ENCODE results near the gene MEGF6. TPM values are rescaled to one million over a fixed set of nuclear protein-coding genes. Genes with fewer than 3 reads are reported as not detected.

MEGF6 gene
- total and polyA plus RNA-seq, 2 of the 8 experiments (the other 6 are each of a cell fraction or from before 2014, with no cell fraction given) = 4.1 to 14.8 TPM

DNA sequence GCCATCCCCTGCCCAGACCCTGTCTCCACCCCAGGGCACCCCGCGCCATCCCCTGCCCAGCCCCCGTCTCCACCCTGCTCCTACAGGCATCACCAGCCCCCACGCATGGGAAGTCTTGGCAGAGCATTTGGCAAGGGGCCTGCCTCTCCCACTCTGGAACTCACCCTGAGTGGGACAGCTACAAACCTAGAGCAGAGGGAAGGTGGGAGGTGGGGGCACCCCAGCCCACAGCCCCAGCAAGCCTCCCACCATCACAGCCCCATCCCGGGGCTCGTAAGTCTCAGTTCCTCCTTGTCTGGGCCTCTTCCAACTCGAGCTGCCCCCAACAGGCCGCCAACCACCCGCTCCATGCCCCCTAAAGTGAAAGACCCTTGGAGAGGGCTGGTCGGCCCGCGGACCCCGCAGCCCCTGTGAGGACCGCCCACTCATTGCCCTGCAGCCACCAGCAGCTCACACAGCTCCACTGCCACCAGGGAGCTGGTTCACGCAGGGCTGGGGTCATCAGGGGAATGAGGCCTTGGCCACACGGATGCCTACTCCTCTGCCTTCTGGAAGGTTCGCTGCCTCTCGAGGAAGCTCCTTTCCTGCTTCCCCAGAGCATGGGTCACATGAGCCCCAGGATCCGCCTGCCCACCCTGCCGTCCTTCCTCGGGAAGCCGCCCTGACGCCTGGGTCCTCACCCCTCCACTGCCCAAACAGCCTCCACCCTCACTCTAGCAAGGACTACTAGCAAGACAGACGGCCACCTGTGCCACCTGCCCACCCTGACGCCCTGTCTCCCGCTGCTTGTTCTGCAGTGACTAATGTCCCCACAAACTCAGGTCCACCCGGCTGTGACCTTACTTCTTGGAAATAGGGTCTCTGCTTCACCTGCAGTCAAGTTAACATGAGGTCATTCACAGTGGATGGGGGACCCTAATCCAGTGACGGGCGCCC lies 14.4 kb downstream of the MEGF6 start:
- no peak overlapping the region for H3K14ac ChIP-seq (ENCODE audit: insufficient read length)
- no peak overlapping the region for H2BK120ac ChIP-seq (replicated peaks; ENCODE audit: low read depth, low read length)
- no peak overlapping the region for H3K9ac ChIP-seq (replicated peaks in 1 of 4; ENCODE audit: extremely low read depth in 1 of 4, low read depth in 3 of 4, low read length in 3 of 4)
- peaks cover 0 to 31% (median 22%) of the 10 kb centered on the region in 4 experiments; a peak in 6 of 7 replicates for H3K4me1 ChIP-seq (replicated peaks in 1 of 4; ENCODE audit: control insufficient read depth in 3 of 4, insufficient read depth in 4 of 4, low read length in 3 of 4)
- ChIA-PET CTCF (ENCODE audit: partially characterized antibody) (interaction anchor here (0.7 to 4.8 kb wide), 7 partner anchors 8 to 132 kb away, joined by 3 to 35 read pairs (median 5); no protein-coding TSS in a partner anchor), POLR2A (ENCODE audit: partially characterized antibody) (interaction anchor here (1.2 to 2.0 kb wide), 2 partner anchors 11 to 13 kb away, joined by 4 to 8 read pairs; no protein-coding TSS in a partner anchor)
- no peak overlapping the region for H2BK5ac ChIP-seq (ENCODE audit: low read depth, low read length)
- peak overlapping the region; percentile 18 for H4K5ac ChIP-seq (ENCODE audit: insufficient read length, low read depth, low read length)
- H3K4ac ChIP-seq (replicated peaks; ENCODE audit: insufficient read length, low read depth, low read length) = peak overlapping the region; percentile 61
- DNase-seq (ENCODE audit: low read depth in 1 of 2, low spot score in 2 of 2) (no peak), FAIRE-seq (no peak)
- H3K79me1 ChIP-seq (ENCODE audit: low read depth, low read length) = 0 out of 2 replicates have a peak, but pooled peaks cover 2% of the 10 kb centered on the region
- H3K18ac ChIP-seq (ENCODE audit: extremely low read depth, low read length) = no peak overlapping the region
- no peaks in the 10 kb centered on the region for H3K79me2 ChIP-seq (ENCODE audit: control insufficient read depth in 1 of 2, insufficient read depth in 2 of 2, low read length in 2 of 2)
- no peak overlapping the region; the same call in 1 of the 2 replicates for H4K8ac ChIP-seq (ENCODE audit: extremely low read depth, insufficient read depth, low read length)
- no peak overlapping the region for H3K4me3 ChIP-seq (ENCODE audit: extremely low read depth in 1 of 4, insufficient read depth in 2 of 4, low read depth in 3 of 4, low read length in 4 of 4)
- whole genome bisulfite sequencing, 2 experiments (ENCODE audit: extremely low coverage in 1 of 2, insufficient coverage in 1 of 2, insufficient read length in 1 of 2, insufficient replicate concordance in 2 of 2, low coverage in 1 of 2, low lambda C conversion rate in 2 of 2, missing lambda C conversion rate in 1 of 2) = 86% methylated on average over 21 of the region's 29 CpGs; no CpG with 5 or more reads in 1 of the 2 experiments
- no peaks in the 10 kb centered on the region for H4K20me1 ChIP-seq (replicated peaks in 1 of 2; ENCODE audit: control insufficient read depth in 1 of 2, insufficient read depth in 2 of 2, low read length in 2 of 2)
- H2BK15ac ChIP-seq (ENCODE audit: low read length) = 0 out of 2 replicates have a peak overlapping the region, but pooled peaks have one; percentile 12
- H3K36me3 ChIP-seq (ENCODE audit: control insufficient read depth in 2 of 4, insufficient read depth in 4 of 4, low read length in 3 of 4) = no peaks in the 10 kb centered on the region
- H3K27me3 ChIP-seq (replicated peaks in 1 of 4; ENCODE audit: control insufficient read depth in 3 of 4, extremely low read depth in 1 of 4, insufficient read depth in 3 of 4, low read length in 3 of 4) = no peaks in the 10 kb centered on the region
- H3K23ac ChIP-seq (ENCODE audit: insufficient read length) = no peak overlapping the region
- no peak overlapping the region for H2AFZ ChIP-seq (ENCODE audit: low read length)
- no peak overlapping the region for H3K4me2 ChIP-seq (ENCODE audit: insufficient read depth in 1 of 2, low read depth in 2 of 2, low read length in 2 of 2)
- H3K27ac ChIP-seq (ENCODE audit: low read depth, low read length) = no peak overlapping the region
- no peak overlapping the region; the same call in 1 of the 2 replicates for H2AK5ac ChIP-seq (ENCODE audit: low read depth, low read length)
- no peaks in the 10 kb centered on the region for H3K9me3 ChIP-seq (ENCODE audit: insufficient read depth in 2 of 2, low read depth in 1 of 2, low read length in 1 of 2)
- H3K23me2 ChIP-seq (ENCODE audit: low read depth, low read length) = no peaks in the 10 kb centered on the region
- H4K91ac ChIP-seq (replicated peaks; ENCODE audit: insufficient read length, low read length) = peak overlapping the region; percentile 62
- H2BK12ac ChIP-seq (ENCODE audit: low read depth, low read length) = 0 out of 2 replicates have a peak overlapping the region, but pooled peaks have one; percentile 12
- H2BK20ac ChIP-seq (ENCODE audit: low read length) = no peak overlapping the region
- no peak overlapping the region for H3K56ac ChIP-seq (replicated peaks; ENCODE audit: insufficient read length, low read depth, low read length)
- TF ChIP-seq SRF (IDR thresholded peaks at IDR 0.05; ENCODE audit: low read depth, low read length) (no peak), CTBP2 (IDR thresholded peaks at IDR 0.05; ENCODE audit: borderline replicate concordance, insufficient read depth, insufficient read length, low read length) (no peak), EGR1 (IDR thresholded peaks at IDR 0.05; ENCODE audit: borderline replicate concordance, low read depth, low read length) (no peak), TEAD4 (IDR thresholded peaks at IDR 0.05; ENCODE audit: low read depth, low read length) (no peak), NRF1 (IDR thresholded peaks at IDR 0.05; ENCODE audit: low read depth, low read length) (no peak), JUN (IDR thresholded peaks at IDR 0.05; ENCODE audit: low read depth, low read length) (no peak)

Measured in H1 (cell line).